Measurements from ENCODE around the gene CHST11.

The CHST11 gene

GRCh38 chr12:104583301-104583700 lies 126.6 kb downstream of the CHST11 start:
- DNase-seq (ENCODE audit: low spot score), result no peak

GRCh38 chr12:104585448-104586055 lies 128.8 kb downstream of the CHST11 start:
- DNase-seq (ENCODE audit: low spot score), result no peak

- no peak for DNase-seq (ENCODE audit: low spot score)
These were observed 129.7 kb downstream of the CHST11 start for GRCh38 chr12:104586351-104586919.

DNA sequence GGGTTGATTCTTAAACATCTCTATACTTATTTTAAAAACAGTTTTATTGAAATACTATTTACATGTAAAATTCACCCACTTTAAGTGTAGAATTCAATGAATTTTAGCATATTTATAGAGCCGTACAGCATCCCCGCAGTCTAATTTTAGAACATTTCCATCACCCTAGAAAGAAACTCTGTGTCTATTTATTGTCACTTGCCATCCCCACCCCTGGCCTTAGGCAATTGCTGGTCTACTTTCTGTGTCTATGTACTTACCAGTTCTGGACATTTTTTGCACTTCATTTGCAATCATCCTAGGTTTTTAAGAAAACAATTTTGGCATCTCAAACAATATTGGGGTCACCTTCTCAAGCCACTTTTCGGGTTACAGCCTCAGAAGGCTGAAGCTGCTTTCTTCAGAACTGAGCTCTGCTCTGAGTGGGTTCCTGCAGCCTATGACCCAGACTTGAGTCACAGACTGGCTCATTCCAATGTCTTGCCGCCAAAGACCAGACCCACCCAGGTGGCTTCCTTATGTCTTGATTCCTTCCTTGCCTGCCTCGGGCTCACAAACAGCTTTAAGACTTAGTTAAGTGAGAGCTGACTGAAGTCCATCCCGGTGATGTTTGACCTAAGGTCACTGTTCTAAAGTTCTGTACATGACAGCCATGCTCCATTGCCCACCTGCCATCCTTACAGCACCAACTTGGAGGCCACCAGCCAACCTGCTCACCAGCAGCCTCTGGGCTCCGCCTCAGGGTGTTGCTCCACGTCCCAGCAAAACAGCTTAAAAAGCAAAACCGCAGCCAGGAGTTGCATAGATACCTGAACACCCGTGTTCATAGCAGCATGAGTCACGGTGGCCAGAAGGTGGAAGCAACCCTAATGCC lies 131.5 kb downstream of the CHST11 start:
- DNase-seq (ENCODE audit: low spot score), result peak; percentile 87

GRCh38 chr12:104588921-104589590 lies 132.3 kb downstream of the CHST11 start:
- DNase-seq (ENCODE audit: low spot score), result no peak

GRCh38 chr12:104590022-104590421 lies 133.3 kb downstream of the CHST11 start:
- DNase-seq (ENCODE audit: low spot score), result no peak

- peak; percentile 52 for DNase-seq (ENCODE audit: low spot score)
These were observed 134.6 kb downstream of the CHST11 start for GRCh38 chr12:104591257-104591885.

GRCh38 chr12:104593482-104593881 lies 136.7 kb downstream of the CHST11 start:
- DNase-seq (ENCODE audit: low spot score), result no peak

DNA sequence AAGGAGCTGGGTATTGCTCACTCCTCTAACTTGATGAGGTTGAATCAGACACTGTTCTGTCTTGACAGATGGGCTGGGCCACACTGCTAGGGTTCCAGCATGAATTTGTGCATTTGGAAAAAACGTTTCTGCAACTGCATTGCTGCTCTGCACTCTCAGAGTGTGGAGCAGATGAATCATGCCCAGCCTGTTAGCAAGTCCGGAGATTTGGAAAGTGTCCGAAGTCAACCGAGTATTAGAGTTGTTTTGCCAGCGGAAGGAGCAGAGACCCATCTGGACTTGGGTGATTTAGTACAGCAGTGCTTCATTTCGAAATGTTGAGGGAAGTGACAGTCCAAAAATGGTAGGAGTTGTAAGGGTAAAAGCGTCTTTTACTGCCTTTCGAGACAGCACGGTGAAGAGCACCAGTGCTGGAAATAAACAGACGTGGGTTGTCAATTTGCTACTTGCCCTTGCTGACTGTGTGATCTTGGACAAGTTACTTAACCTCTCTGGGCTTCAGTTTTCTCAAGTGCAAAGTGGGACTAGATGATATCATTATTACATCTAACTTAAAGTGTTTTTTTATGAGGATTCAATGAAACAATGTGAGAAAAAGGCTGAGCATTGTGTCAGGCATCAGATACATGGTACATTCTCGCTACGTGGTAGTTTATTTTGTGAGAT lies 139.5 kb downstream of the CHST11 start:
- no peak for DNase-seq (ENCODE audit: low spot score)

- DNase-seq (ENCODE audit: low spot score), result no peak
These were observed 140.4 kb downstream of the CHST11 start for GRCh38 chr12:104596898-104597843.

- no peak for DNase-seq (ENCODE audit: low spot score)
These were observed 141.9 kb downstream of the CHST11 start for GRCh38 chr12:104598342-104599271.

GRCh38 chr12:104599272-104600035 lies 142.7 kb downstream of the CHST11 start:
- DNase-seq (ENCODE audit: low spot score), result no peak

- no peak for DNase-seq (ENCODE audit: low spot score)
These were observed 143.4 kb downstream of the CHST11 start for GRCh38 chr12:104600036-104600712.

DNA sequence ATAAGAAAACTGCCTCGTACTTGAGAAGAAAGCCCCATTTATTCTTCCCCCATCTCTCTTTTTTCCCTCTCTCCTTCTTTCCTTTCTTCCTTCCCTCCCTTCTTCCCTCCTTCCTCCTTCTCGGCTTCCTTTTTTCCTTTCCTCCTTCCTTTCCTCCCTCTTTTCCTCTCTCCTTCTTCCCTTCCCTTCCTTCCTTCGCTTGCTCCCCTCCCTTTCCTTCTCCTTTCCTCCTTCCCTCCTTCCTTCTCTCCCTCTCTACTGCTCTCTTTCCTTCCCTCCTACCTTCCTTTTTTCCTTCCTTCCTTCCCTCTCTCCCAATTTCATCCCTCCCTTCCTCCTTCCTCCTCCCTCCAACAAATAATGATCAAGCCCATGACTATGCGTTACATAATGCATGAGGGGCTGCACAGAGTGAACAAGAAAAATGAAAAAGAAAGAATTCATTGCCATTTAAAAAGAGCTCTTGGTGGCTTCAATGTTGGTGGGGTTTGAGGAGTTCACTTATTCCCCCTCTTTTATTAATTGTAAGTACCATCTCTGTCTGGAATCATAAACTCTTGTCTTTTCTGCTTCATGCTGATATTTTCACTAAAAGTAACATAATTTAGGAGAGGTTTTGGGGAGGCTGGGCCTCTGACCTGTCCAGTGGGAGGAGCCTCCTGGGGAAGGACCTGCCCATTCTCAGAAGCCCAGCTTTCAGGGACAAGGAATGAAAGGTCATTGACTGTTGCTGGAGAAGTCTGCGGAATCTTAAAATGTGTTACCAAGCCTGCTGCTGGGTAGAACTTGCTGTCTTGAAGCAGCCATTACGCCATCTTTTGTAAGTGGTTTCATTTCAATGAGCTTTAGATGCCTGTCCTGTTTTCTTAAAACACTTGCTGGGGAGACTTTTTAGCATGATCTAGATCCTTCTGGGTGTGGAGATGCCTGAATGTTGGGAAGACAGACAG lies 144.3 kb downstream of the CHST11 start:
- DNase-seq (ENCODE audit: low spot score), result no peak

GRCh38 chr12:104602406-104602805 lies 145.7 kb downstream of the CHST11 start:
- DNase-seq (ENCODE audit: low spot score), result no peak

DNA sequence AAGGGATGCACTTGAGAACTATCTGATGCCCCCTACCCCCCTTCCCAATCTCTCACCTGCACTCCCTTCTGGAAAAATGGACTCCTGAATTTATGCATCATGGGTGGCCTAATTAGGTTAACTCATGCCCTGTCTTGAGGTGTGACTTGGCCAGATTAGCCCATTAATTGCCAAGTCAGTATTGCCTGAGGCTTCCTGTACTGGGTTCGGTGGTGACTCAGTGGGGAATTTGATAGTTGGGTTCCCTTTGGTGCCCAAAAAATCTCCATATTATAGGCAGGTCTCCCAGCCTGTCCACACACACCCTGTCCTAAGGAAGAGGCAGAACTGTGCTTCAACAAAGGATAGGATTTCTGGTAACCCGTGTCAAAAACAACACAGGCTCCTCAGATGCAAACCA lies 146.1 kb downstream of the CHST11 start:
- no peak for DNase-seq (ENCODE audit: low spot score)

DNA sequence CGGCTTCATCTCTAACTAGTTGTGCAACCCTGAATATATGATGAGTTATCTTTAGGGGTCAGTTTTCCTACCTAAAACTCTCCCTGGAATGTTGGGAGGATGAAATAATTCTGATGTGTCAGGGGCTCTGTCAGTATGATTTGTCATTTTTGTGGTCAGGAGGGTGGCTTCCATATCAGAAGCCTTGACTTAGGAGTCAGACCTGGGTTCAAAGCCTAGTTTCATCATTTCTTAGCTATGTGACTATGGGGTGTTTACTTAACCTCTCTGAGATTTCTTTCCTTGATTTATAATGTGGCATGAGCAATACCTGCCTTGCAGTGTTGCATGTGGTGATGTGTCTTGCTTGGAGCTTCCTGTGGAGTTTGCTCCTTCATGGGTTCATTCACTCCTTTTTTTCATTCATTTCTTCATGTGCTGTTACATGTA lies 146.8 kb downstream of the CHST11 start:
- DNase-seq (ENCODE audit: low spot score), result peak; percentile 21

Data from LoVo (cell line).